HEK293 (cell line): ENCODE measurements around the gene SYNC.
A peak's percentile ranks its signal among the peaks of the same experiment; 100 is the strongest.

Experiments
- CTCF ChIA-PET: fragments of 350-600 bp; formaldehyde crosslinking; extraction: SDS; loops from one replicate; lab custom pipeline; 2021; ENCODE audit warnings: antibody characterized with exemption; lab: Yijun Ruan, JAX
- POLR2A ChIA-PET: fragments of 300-600 bp; formaldehyde crosslinking; extraction: SDS; loops from one replicate; lab custom pipeline; 2020; ENCODE audit warnings: antibody characterized with exemption, inconsistent platforms; lab: Yijun Ruan, JAX
- H3K27ac ChIP-seq: fragments of 200-500 bp; sonication (Bioruptor generic); 2 replicates; pipeline ENCODE4 v1.5.1; 2014; ENCODE audit warnings: low read depth, low read length, control low read depth, inconsistent platforms; ENCODE audit errors: extremely low read depth
- H3K36me3 ChIP-seq, 2 experiments: fragments of 200-500 bp in 1 of 2; sonication (Bioruptor generic) in 1 of 2; 1 replicate in 1 of 2; 2 replicates in 1 of 2; pipeline ENCODE4 v1.5.1; 2014 to 2017; ENCODE audit warnings: inconsistent platforms in 2 of 2, low read length in 2 of 2; ENCODE audit not compliant: control insufficient read depth in 2 of 2, insufficient read depth in 1 of 2
- H3K4me1 ChIP-seq: fragments of 200-500 bp; sonication (Bioruptor generic); 2 replicates; pipeline ENCODE4 v1.5.1; 2014; ENCODE audit warnings: mild to moderate bottlenecking, low read length, inconsistent platforms; ENCODE audit not compliant: control insufficient read depth, insufficient read depth
- H3K4me3 ChIP-seq: 2 replicates; pipeline ENCODE4 v1.5.1; 2011; ENCODE audit warnings: low read depth, mild to moderate bottlenecking, control low read depth, low read length, moderate library complexity
- H3K9me3 ChIP-seq: fragments of 200-500 bp; sonication (Bioruptor generic); 2 replicates; pipeline ENCODE4 v1.5.1; 2014; ENCODE audit warnings: low read depth, low read length, inconsistent platforms; ENCODE audit not compliant: control insufficient read depth, insufficient read depth
- ELK4 ChIP-seq: IDR thresholded peaks from 2 replicates; pipeline ENCODE4 v1.6.1; 2011; ENCODE audit warnings: mild to moderate bottlenecking, low read depth, low read length, borderline replicate concordance
- GLIS1 ChIP-seq: fragments of 450-650 bp; formaldehyde crosslinking; IDR thresholded peaks from 2 replicates; pipeline ENCODE4 v1.5.1; 2016; ENCODE audit warnings: missing biosample characterization, missing genetic modification characterization
- ZBTB11 ChIP-seq: fragments of 450-650 bp; formaldehyde crosslinking; conservative IDR thresholded peaks from 2 replicates; pipeline ENCODE4 v1.5.1; 2016; ENCODE audit warnings: low read depth, missing biosample characterization, missing genetic modification characterization
- ZFP37 ChIP-seq: fragments of 450-650 bp; formaldehyde crosslinking; IDR thresholded peaks from 2 replicates; pipeline ENCODE4 v1.5.1; 2016; ENCODE audit warnings: missing biosample characterization, missing genetic modification characterization
- ZNF132 ChIP-seq: fragments of 450-650 bp; formaldehyde crosslinking; IDR thresholded peaks from 2 replicates; pipeline ENCODE4 v1.5.1; 2017; ENCODE audit warnings: missing biosample characterization, missing genetic modification characterization, borderline replicate concordance
- ZNF146 ChIP-seq: fragments of 450-650 bp; formaldehyde crosslinking; IDR thresholded peaks from 2 replicates; pipeline ENCODE4 v1.5.1; 2016; ENCODE audit warnings: missing biosample characterization, missing genetic modification characterization
- ZNF26 ChIP-seq: fragments of 450-650 bp; formaldehyde crosslinking; IDR thresholded peaks from 2 replicates; pipeline ENCODE4 v1.5.1; 2016; ENCODE audit warnings: missing biosample characterization, missing genetic modification characterization
- ZNF341 ChIP-seq: fragments of 450-650 bp; formaldehyde crosslinking; IDR thresholded peaks from 2 replicates; pipeline ENCODE4; 2016; ENCODE audit warnings: low read depth, missing biosample characterization, missing genetic modification characterization
- ZNF37A ChIP-seq: fragments of 450-650 bp; IDR thresholded peaks from 2 replicates; pipeline ENCODE4 v1.5.1; 2018; ENCODE audit warnings: missing biosample characterization, missing genetic modification characterization
- ZNF513 ChIP-seq: fragments of 450-650 bp; IDR thresholded peaks from 2 replicates; pipeline ENCODE4 v1.5.1; 2018; ENCODE audit warnings: missing biosample characterization, missing genetic modification characterization
- ZNF544 ChIP-seq: fragments of 450-650 bp; formaldehyde crosslinking; IDR thresholded peaks from 2 replicates; pipeline ENCODE4 v1.5.0; 2017; ENCODE audit warnings: missing biosample characterization, missing genetic modification characterization
- ZNF560 ChIP-seq: fragments of 450-650 bp; formaldehyde crosslinking; IDR thresholded peaks from 2 replicates; pipeline ENCODE4 v1.5.1; 2017; ENCODE audit warnings: missing biosample characterization, missing genetic modification characterization, borderline replicate concordance
- ZNF664 ChIP-seq: fragments of 450-650 bp; formaldehyde crosslinking; IDR thresholded peaks from 2 replicates; pipeline ENCODE4 v1.5.1; 2016; ENCODE audit warnings: missing biosample characterization, missing genetic modification characterization
- ZNF692 ChIP-seq: fragments of 450-650 bp; formaldehyde crosslinking; IDR thresholded peaks from 2 replicates; pipeline ENCODE4 v1.5.1; 2016; ENCODE audit warnings: missing biosample characterization, missing genetic modification characterization
- ZNF704 ChIP-seq: fragments of 450-650 bp; formaldehyde crosslinking; IDR thresholded peaks from 2 replicates; pipeline ENCODE4 v1.5.1; 2016; ENCODE audit warnings: missing biosample characterization, missing genetic modification characterization
- TF ChIP-seq, protein P1 (sequence below): fragments of 450-650 bp; formaldehyde crosslinking; conservative IDR thresholded peaks from 2 replicates; pipeline ENCODE4 v1.5.1; 2016; ENCODE audit warnings: low read depth, missing biosample characterization, missing genetic modification characterization

Gene SYNC

GRCh38 chr1:32651461-32652073 is 51.0 kb downstream of the SYNC start (continued):
- TF ChIP-seq ZNF692 (tag by site-specific recombination), result peak; percentile 83
- TF ChIP-seq, all 188 proteins: peak for 15

DNA sequence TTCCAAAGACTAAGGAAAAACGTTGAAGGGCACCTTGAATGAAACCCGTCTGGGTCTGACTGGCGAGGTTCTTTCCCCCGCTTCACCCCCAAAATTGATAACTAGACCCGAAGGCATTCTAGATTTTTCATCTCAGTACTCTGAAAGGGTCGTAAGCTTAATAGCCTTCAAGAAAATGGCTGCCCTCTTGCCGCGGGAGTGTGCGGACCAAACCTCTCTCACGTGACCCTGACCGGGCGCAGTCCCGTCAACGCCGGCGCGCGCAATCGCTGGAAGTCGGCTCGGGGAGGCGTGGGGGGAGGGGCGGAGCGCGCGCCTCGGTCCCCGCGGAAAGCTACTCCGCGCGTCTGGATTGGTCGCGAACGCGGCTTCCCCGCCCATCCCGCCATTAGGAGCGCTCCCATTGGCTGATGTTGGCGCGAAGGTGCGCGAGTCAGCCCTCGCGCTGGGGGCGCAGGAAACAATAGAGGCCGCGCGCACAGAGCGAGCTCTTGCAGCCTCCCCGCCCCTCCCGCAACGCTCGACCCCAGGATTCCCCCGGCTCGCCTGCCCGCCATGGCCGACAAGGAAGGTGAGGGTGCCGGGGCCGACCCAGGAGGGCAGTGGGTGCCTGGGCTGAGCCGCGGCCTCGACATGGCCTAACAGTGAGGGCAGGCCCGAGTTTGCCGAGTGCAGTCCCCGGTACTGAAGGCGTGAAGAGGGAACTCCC is 51.7 kb downstream of the SYNC start, which contains the start of gene RBBP4:
TSS of gene RBBP4 (plus strand) at position 457 of the 709 bp plus-strand sequence. CDS start at position 556, 99 bp downstream.
- ChIA-PET POLR2A (interaction anchor here (0.6 to 2.1 kb wide), 25 partner anchors 9 to 1544 kb away, joined by 3 to 9 read pairs (median 4); partner anchors contain the start of genes BSDC1, MARCKSL1, RNF19B and SYNC), CTCF (interaction anchor here (0.6 to 1.2 kb wide), 4 partner anchors 20 to 580 kb away, joined by 3 read pairs; no protein-coding TSS in a partner anchor)
- Histone ChIP-seq H3K4me3 (peak within 1 kb of the TSS; percentile 94), H3K9me3 (no peaks in the 10 kb centered on the region), H3K36me3 (peaks cover 21 to 49% of the 10 kb centered on the region in 2 experiments; a peak in 2 of 3 replicates), H3K27ac (peak within 1 kb of the TSS; percentile 86), H3K4me1 (no peaks in the 10 kb centered on the region)
- TF ChIP-seq ZNF146 (tag by site-specific recombination) (peak; percentile 22; the same call in 1 of the 2 replicates), ZNF664 (tag by site-specific recombination) (no peak), ZNF513 (tag by site-specific recombination) (no peak), GLIS1 (tag by site-specific recombination) (peak; percentile 81), ZNF132 (tag by site-specific recombination) (no peak), ZBTB11 (peak; percentile 67), ZNF704 (no peak), ELK4 (no peak), ZFP37 (no peak; the same call in 1 of the 2 replicates), ZNF341 (tag by site-specific recombination) (peak; percentile 85), ZNF560 (tag by site-specific recombination) (no peak), ZNF26 (tag by site-specific recombination) (no peak), ZNF544 (no peak), ZNF37A (no peak)
- TF ChIP-seq, protein P1, sequence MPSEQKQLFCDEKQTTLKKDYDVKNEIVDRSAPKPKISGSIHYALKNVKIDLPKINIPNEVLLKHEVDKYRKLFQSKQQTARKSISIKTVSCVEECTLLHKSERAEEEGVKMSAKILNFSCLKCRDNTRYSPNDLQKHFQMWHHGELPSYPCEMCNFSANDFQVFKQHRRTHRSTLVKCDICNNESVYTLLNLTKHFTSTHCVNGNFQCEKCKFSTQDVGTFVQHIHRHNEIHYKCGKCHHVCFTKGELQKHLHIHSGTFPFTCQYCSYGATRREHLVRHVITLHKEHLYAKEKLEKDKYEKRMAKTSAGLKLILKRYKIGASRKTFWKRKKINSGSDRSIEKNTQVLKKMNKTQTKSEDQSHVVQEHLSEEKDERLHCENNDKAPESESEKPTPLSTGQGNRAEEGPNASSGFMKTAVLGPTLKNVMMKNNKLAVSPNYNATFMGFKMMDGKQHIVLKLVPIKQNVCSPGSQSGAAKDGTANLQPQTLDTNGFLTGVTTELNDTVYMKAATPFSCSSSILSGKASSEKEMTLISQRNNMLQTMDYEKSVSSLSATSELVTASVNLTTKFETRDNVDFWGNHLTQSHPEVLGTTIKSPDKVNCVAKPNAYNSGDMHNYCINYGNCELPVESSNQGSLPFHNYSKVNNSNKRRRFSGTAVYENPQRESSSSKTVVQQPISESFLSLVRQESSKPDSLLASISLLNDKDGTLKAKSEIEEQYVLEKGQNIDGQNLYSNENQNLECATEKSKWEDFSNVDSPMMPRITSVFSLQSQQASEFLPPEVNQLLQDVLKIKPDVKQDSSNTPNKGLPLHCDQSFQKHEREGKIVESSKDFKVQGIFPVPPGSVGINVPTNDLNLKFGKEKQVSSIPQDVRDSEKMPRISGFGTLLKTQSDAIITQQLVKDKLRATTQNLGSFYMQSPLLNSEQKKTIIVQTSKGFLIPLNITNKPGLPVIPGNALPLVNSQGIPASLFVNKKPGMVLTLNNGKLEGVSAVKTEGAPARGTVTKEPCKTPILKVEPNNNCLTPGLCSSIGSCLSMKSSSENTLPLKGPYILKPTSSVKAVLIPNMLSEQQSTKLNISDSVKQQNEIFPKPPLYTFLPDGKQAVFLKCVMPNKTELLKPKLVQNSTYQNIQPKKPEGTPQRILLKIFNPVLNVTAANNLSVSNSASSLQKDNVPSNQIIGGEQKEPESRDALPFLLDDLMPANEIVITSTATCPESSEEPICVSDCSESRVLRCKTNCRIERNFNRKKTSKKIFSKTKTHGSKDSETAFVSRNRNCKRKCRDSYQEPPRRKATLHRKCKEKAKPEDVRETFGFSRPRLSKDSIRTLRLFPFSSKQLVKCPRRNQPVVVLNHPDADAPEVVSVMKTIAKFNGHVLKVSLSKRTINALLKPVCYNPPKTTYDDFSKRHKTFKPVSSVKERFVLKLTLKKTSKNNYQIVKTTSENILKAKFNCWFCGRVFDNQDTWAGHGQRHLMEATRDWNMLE (tag by site-specific recombination), result no peak
